Central memory CD8-positive, alpha-beta T cell (primary cell): ENCODE data around the gene MAD1L1.
A peak's percentile ranks its signal among the peaks of the same experiment; 100 is the strongest.
"Not testable (repeated sequence)": the region's sequence is repeated elsewhere in the genome, so short reads cannot be mapped to it uniquely, and the experiment has no call there.

Experiments used
- ATAC-seq: fragments of 150-1000 bp; cut with Tn5 transposase; replicated peaks from 2 replicates; pipeline ENCODE4 v1.10.0; 2022; ENCODE audit warnings: mild to moderate bottlenecking, moderate FRiP score, moderate number of reproducible peaks; ENCODE audit not compliant: poor library complexity, severe bottlenecking; ENCODE audit errors: extremely low read depth
- DNase-seq, 2 donors: peaks; one replicate each; pipeline ENCODE4 v3.0.0; 2021; ENCODE audit warnings: low spot score in 2 of 2
- H3K27ac Mint-ChIP-seq: one replicate; pipeline ENCODE4 v1.8.0; 2022; ENCODE audit warnings: low read depth, mild to moderate bottlenecking, moderate library complexity, mixed read lengths
- H3K27me3 Mint-ChIP-seq: one replicate; pipeline ENCODE4 v1.8.0; 2022; ENCODE audit warnings: mixed read lengths
- H3K36me3 Mint-ChIP-seq: one replicate; pipeline ENCODE4 v1.8.0; 2022; ENCODE audit warnings: mild to moderate bottlenecking, moderate library complexity, mixed read lengths; ENCODE audit not compliant: insufficient read depth
- H3K4me1 Mint-ChIP-seq: one replicate; pipeline ENCODE4 v1.8.0; 2022; ENCODE audit warnings: mixed read lengths
- H3K4me3 Mint-ChIP-seq: one replicate; pipeline ENCODE4 v1.8.0; 2022; ENCODE audit warnings: mild to moderate bottlenecking, moderate library complexity, mixed read lengths
- H3K9me3 Mint-ChIP-seq: one replicate; pipeline ENCODE4 v1.8.0; 2022; ENCODE audit warnings: mixed read lengths

Gene MAD1L1

GRCh38 chr7:2066251-2066919 lies 166.4 kb downstream of the MAD1L1 start:
- Mint-ChIP-seq H3K9me3 (no peaks in the 10 kb centered on the region), H3K27me3 (no peaks in the 10 kb centered on the region), H3K36me3 (peaks cover 4% of the 10 kb centered on the region), H3K4me3 (no peak overlapping the region), H3K4me1 (peaks cover 10% of the 10 kb centered on the region), H3K27ac (no peak overlapping the region)
- ATAC-seq (peak; percentile 36), DNase-seq (no peak)

DNA sequence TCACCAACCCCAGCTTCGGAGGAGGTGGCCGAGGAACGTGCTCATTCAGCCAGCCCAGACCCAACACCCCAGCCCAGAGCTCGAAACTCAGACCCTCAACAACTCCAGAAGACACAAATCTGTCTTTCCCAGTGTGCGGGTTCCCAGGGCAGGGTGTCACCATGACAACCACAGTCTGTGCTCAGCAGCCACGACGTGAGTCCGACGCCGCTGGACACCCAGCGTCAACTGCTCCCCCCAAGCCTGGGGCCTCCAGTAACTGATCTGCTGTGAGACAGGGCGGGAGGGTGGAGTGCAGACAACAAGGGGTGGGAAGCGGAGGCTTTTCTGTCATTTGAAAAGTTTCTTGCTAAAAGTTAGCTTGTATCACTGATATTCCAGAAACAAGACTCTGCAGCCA lies 167.2 kb downstream of the MAD1L1 start:
- no peak for ATAC-seq
- H3K4me3 Mint-ChIP-seq = no peak overlapping the region
- peaks cover 10% of the 10 kb centered on the region for H3K4me1 Mint-ChIP-seq
- DNase-seq = no peak
- H3K36me3 Mint-ChIP-seq = peaks cover 4% of the 10 kb centered on the region
- H3K9me3 Mint-ChIP-seq = no peaks in the 10 kb centered on the region
- H3K27ac Mint-ChIP-seq = no peak overlapping the region
- H3K27me3 Mint-ChIP-seq = no peaks in the 10 kb centered on the region

DNA sequence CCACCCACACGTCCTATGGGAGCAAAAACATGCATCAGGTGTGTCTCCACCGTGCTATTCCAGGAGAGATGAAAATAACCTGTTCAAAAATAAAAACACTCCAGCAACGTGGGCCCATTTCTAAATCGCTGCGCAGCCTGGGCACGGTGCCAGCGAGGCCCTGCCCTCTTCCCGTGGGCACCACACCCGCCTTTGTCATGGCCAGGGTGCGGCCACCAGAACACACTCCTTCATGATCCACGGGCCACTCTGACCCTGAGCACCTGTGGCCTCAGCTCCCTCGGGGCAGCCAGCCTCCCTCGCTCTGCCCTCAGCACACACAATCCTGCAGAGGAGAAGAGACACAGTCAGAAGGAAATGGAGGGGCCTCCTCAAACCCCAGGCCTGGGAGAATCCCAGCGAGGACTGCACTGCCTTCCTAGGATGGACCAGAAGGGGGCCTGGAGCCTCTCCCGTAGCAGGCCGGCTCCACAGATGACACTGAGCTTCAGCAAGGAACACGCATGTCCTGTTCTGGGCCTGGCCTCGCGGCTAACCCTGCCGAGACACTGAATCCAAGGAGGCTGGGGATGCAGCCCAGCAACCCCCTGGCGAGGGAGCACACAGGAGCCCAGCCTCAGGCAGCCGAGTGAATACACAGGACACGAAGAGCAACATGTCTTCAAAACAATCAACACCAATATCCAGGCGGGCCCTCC lies 169.0 kb downstream of the MAD1L1 start:
- peaks cover 3% of the 10 kb centered on the region for H3K36me3 Mint-ChIP-seq
- no peak overlapping the region for H3K4me3 Mint-ChIP-seq
- peaks cover 10% of the 10 kb centered on the region for H3K4me1 Mint-ChIP-seq
- no peaks in the 10 kb centered on the region for H3K27me3 Mint-ChIP-seq
- ATAC-seq = no peak
- H3K9me3 Mint-ChIP-seq = no peaks in the 10 kb centered on the region
- no peak for DNase-seq
- H3K27ac Mint-ChIP-seq = peak overlapping the region; percentile 70

- Mint-ChIP-seq H3K4me3 (no peak overlapping the region), H3K9me3 (no peaks in the 10 kb centered on the region), H3K36me3 (peaks cover 3% of the 10 kb centered on the region), H3K4me1 (peaks cover 9% of the 10 kb centered on the region), H3K27me3 (no peaks in the 10 kb centered on the region), H3K27ac (no peak overlapping the region)
- no peak for DNase-seq
- no peak for ATAC-seq
Observed at GRCh38 chr7:2062648-2063047, 170.1 kb downstream of the MAD1L1 start.

- H3K4me3 Mint-ChIP-seq = no peak overlapping the region
- H3K27ac Mint-ChIP-seq = no peak overlapping the region
- peaks cover 4% of the 10 kb centered on the region for H3K36me3 Mint-ChIP-seq
- ATAC-seq (no peak), DNase-seq (no peak)
- H3K9me3 Mint-ChIP-seq = no peaks in the 10 kb centered on the region
- H3K4me1 Mint-ChIP-seq = peaks cover 10% of the 10 kb centered on the region
- H3K27me3 Mint-ChIP-seq = no peaks in the 10 kb centered on the region
Observed at GRCh38 chr7:2060701-2061100, 172.0 kb downstream of the MAD1L1 start.

DNA sequence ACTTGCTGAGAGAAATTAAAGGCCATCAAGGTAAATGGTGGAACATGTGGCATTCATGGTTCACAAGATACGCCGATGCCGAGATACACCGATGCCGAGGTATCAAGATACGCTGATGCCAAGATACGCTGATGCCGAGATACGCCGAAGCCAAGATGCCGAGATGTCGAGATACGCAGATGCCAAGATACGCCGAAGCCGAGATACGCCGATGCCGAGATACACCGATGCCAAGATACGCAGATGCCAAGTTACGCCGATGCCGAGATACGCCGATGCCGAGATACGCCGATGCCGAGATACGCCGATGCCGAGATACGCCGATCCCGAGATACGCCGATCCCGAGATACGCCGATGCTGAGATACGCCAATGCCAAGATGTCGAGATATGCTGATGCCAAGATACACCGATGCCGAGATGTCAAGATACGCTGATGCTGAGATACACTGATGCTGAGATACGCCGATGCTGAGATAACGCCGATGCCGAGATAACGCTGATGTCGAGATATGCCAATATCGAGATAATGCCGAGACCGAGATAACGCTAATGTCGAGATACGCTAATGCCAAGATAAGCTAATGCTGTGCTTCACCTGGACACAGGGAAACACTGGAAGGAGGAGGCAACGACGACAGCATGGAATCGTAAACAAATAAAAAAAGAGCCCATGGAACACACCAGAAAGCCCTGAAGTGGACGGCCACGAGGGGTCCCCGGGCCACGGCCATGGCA lies 172.6 kb downstream of the MAD1L1 start:
- no peaks in the 10 kb centered on the region for H3K27me3 Mint-ChIP-seq
- no peak overlapping the region for H3K27ac Mint-ChIP-seq
- H3K36me3 Mint-ChIP-seq = peaks cover 4% of the 10 kb centered on the region
- DNase-seq (no peak), ATAC-seq (no peak)
- H3K4me3 Mint-ChIP-seq = no peak overlapping the region
- H3K4me1 Mint-ChIP-seq = peaks cover 10% of the 10 kb centered on the region
- H3K9me3 Mint-ChIP-seq = no peaks in the 10 kb centered on the region

- H3K27me3 Mint-ChIP-seq, ATAC-seq, H3K27ac Mint-ChIP-seq, H3K36me3 Mint-ChIP-seq, H3K9me3 Mint-ChIP-seq, H3K4me3 Mint-ChIP-seq, DNase-seq: not testable (repeated sequence)
- peaks cover 19% of the 10 kb centered on the region for H3K4me1 Mint-ChIP-seq
Observed at GRCh38 chr7:2058246-2058645, 174.5 kb downstream of the MAD1L1 start.

DNA sequence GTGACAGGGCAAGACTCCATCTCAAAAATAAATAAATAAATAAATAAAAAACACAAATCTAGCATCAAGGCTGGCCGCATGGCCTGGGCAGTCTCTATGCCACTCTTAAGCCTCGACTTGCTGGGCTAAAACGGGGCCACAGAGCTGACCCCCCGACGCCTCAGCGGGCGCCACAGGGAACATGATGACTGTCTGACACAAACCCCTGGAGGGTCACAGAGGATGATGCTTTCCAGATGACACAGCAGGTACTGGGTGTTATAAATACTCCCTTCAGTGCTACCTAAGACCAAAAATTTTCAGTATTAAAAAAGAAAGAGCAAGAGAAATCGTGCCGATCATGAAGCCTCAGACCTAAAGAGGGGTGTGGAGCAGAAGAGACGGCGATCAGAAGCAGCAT lies 176.8 kb downstream of the MAD1L1 start:
- no peak for ATAC-seq
- H3K4me1 Mint-ChIP-seq = peaks cover 19% of the 10 kb centered on the region
- peaks cover 7% of the 10 kb centered on the region for H3K36me3 Mint-ChIP-seq
- no peak overlapping the region for H3K4me3 Mint-ChIP-seq
- no peaks in the 10 kb centered on the region for H3K27me3 Mint-ChIP-seq
- no peaks in the 10 kb centered on the region for H3K9me3 Mint-ChIP-seq
- peak overlapping the region; percentile 71 for H3K27ac Mint-ChIP-seq
- no peak for DNase-seq

DNA sequence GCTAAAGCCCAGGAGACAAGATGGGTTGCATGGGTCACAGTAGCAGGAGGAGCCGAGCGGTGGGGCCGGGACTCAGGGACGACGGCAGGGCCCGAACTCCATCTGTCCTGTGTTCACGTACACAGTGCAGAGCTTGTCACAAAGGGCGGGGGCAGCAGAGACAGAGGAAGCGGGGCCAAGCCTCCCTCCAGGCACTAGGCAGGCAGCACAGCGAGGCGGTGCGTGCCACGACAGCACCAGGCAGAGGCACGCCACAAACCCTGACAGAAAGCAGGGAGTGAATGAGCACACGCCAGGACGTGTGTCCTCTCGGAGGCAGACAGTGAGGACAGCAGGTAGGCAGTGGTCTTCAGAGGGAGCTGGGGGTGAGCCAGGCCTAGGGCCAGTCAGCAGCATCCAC lies 177.8 kb downstream of the MAD1L1 start:
- H3K9me3 Mint-ChIP-seq = no peaks in the 10 kb centered on the region
- peaks cover 12% of the 10 kb centered on the region for H3K36me3 Mint-ChIP-seq
- no peak for DNase-seq
- H3K27ac Mint-ChIP-seq = no peak overlapping the region
- H3K4me1 Mint-ChIP-seq = peaks cover 26% of the 10 kb centered on the region
- no peak for ATAC-seq
- no peak overlapping the region for H3K4me3 Mint-ChIP-seq
- no peaks in the 10 kb centered on the region for H3K27me3 Mint-ChIP-seq

- Mint-ChIP-seq H3K4me1 (peaks cover 39% of the 10 kb centered on the region), H3K36me3 (peaks cover 15% of the 10 kb centered on the region), H3K27me3 (no peaks in the 10 kb centered on the region), H3K4me3 (no peak overlapping the region), H3K9me3 (no peaks in the 10 kb centered on the region), H3K27ac (no peak overlapping the region)
- DNase-seq (no peak), ATAC-seq (no peak)
Observed at GRCh38 chr7:2053395-2053794, 179.3 kb downstream of the MAD1L1 start.

- H3K9me3 Mint-ChIP-seq = no peaks in the 10 kb centered on the region
- no peaks in the 10 kb centered on the region for H3K27me3 Mint-ChIP-seq
- DNase-seq (no peak), ATAC-seq (no peak)
- no peak overlapping the region for H3K4me3 Mint-ChIP-seq
- H3K36me3 Mint-ChIP-seq = peaks cover 15% of the 10 kb centered on the region
- H3K4me1 Mint-ChIP-seq = peaks cover 36% of the 10 kb centered on the region
- H3K27ac Mint-ChIP-seq = no peak overlapping the region
Observed at GRCh38 chr7:2052657-2053048, 180.1 kb downstream of the MAD1L1 start.

DNA sequence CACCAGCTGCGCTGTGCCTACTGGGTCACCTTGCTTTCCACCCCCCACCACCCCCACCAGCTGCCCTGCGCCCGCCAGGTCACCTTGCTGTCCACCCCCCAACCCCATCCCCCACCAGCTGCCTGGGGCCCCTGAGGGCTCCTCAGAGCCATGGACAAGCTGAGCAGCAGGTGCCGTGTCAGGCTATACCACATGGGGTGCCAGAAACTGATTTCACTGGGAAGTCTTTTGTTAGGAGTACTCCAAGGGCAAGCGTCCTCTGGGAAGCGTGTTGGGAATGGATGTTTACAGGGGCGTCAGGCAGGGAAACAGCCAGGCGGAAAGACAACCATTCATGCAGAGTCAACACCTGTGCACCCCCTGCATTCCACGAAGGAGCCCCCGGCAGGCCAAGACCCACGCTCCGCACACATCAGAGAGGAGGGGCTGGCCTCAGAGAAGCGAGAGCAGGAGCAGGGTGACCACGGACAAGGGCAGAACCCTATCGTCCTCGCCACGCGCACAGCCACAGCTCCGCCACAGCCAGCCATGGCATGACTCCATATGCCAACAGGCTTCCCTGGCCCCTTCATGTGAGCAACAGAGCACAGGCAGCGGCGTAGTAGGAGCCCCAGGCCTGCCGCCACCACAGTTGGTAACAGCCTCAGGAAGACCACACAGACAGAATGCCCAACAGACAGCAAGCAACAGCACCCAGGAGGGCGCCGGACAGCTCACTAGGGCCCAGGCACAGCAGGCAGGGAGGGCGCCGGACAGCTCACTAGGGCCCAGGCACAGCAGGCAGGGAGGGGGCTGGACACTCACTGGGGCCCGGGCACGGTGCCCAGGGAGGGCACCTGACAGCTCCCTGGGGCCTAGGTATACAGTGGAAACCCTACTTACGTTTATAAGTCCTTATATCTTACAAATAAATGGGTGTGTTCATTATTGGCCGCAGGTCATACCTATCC lies 180.8 kb downstream of the MAD1L1 start:
- no peak overlapping the region for H3K4me3 Mint-ChIP-seq
- H3K27ac Mint-ChIP-seq = no peak overlapping the region
- no peaks in the 10 kb centered on the region for H3K27me3 Mint-ChIP-seq
- H3K36me3 Mint-ChIP-seq = peaks cover 13% of the 10 kb centered on the region
- peaks cover 34% of the 10 kb centered on the region for H3K4me1 Mint-ChIP-seq
- H3K9me3 Mint-ChIP-seq = no peaks in the 10 kb centered on the region
- no peak for DNase-seq
- no peak for ATAC-seq
